ENCODE results near the gene HSBP1. TPM values are rescaled to one million over a fixed set of nuclear protein-coding genes. Genes with fewer than 3 reads are reported as not detected.

Gene HSBP1
- total RNA-seq, 2 donors from 2014 or later = 17.4 to 18.7 TPM

- TF ChIP-seq POLR2A (IDR thresholded peaks at IDR 0.05) (no peak), CTCF (IDR thresholded peaks at IDR 0.05) (no peak), POLR2AphosphoS5 (IDR thresholded peaks at IDR 0.05) (no peak)
- Histone ChIP-seq H3K4me1 (replicated peaks) (no peaks in the 10 kb centered on the region), H3K27me3 (replicated peaks; ENCODE audit: insufficient read depth) (no peaks in the 10 kb centered on the region), H3K36me3 (no peaks in the 10 kb centered on the region), H3K9me3 (no peaks in the 10 kb centered on the region), H3K4me3 (no peak overlapping the region), H3K27ac (no peak overlapping the region)
- intact Hi-C loops (cut with DNase I) = no loop called here
- no peak for DNase-seq (ENCODE audit: low spot score)
- WGBS = 53% methylated on average over 14 of the region's 14 CpGs
Observed at GRCh38 chr16:83847371-83848225, 39.8 kb downstream of the HSBP1 start.

GRCh38 chr16:83849421-83849820, 41.6 kb downstream of the HSBP1 start:
- WGBS = 93% methylated on average over 6 of the region's 6 CpGs
- Histone ChIP-seq H3K9me3 (no peaks in the 10 kb centered on the region), H3K36me3 (no peaks in the 10 kb centered on the region), H3K27ac (no peak overlapping the region), H3K4me1 (replicated peaks) (no peaks in the 10 kb centered on the region), H3K4me3 (no peak overlapping the region), H3K27me3 (replicated peaks; ENCODE audit: insufficient read depth) (no peaks in the 10 kb centered on the region)
- TF ChIP-seq POLR2AphosphoS5 (IDR thresholded peaks at IDR 0.05) (no peak), POLR2A (IDR thresholded peaks at IDR 0.05) (no peak)
- intact Hi-C loops (cut with DNase I) = no loop called here
- DNase-seq (ENCODE audit: low spot score) = no peak

GRCh38 chr16:83850947-83851346, 43.2 kb downstream of the HSBP1 start:
- 66% methylated on average over 5 of the region's 5 CpGs for WGBS
- Histone ChIP-seq H3K36me3 (no peaks in the 10 kb centered on the region), H3K27ac (no peak overlapping the region), H3K4me1 (replicated peaks) (no peaks in the 10 kb centered on the region), H3K9me3 (no peaks in the 10 kb centered on the region), H3K27me3 (replicated peaks; ENCODE audit: insufficient read depth) (no peaks in the 10 kb centered on the region), H3K4me3 (no peak overlapping the region)
- DNase-seq (ENCODE audit: low spot score) = no peak
- TF ChIP-seq POLR2A (IDR thresholded peaks at IDR 0.05) (no peak), POLR2AphosphoS5 (IDR thresholded peaks at IDR 0.05) (no peak), CTCF (IDR thresholded peaks at IDR 0.05) (no peak)
- intact Hi-C loops (cut with DNase I) = no loop called here

GRCh38 chr16:83851473-83851872, 43.7 kb downstream of the HSBP1 start:
- WGBS = 92% methylated on average over 4 of the region's 4 CpGs
- DNase-seq (ENCODE audit: low spot score) = no peak
- intact Hi-C loops (cut with DNase I) = no loop called here
- no peak for TF ChIP-seq POLR2AphosphoS5 (IDR thresholded peaks at IDR 0.05)
- no peak for TF ChIP-seq POLR2A (IDR thresholded peaks at IDR 0.05)
- TF ChIP-seq CTCF (IDR thresholded peaks at IDR 0.05) = no peak
- Histone ChIP-seq H3K27me3 (replicated peaks; ENCODE audit: insufficient read depth) (no peaks in the 10 kb centered on the region), H3K4me1 (replicated peaks) (no peaks in the 10 kb centered on the region), H3K9me3 (no peaks in the 10 kb centered on the region), H3K4me3 (no peak overlapping the region), H3K36me3 (no peaks in the 10 kb centered on the region), H3K27ac (no peak overlapping the region)

- H3K27ac ChIP-seq = no peak overlapping the region
- H3K9me3 ChIP-seq = no peaks in the 10 kb centered on the region
- intact Hi-C loops (cut with DNase I) = no loop called here
- WGBS = 89% methylated on average over 11 of the region's 11 CpGs
- H3K27me3 ChIP-seq (replicated peaks; ENCODE audit: insufficient read depth) = no peaks in the 10 kb centered on the region
- no peak overlapping the region for H3K4me3 ChIP-seq
- H3K36me3 ChIP-seq = no peaks in the 10 kb centered on the region
- no peak for DNase-seq (ENCODE audit: low spot score)
- TF ChIP-seq POLR2A (IDR thresholded peaks at IDR 0.05) (no peak), POLR2AphosphoS5 (IDR thresholded peaks at IDR 0.05) (no peak), CTCF (IDR thresholded peaks at IDR 0.05) (no peak)
- H3K4me1 ChIP-seq (replicated peaks) = no peaks in the 10 kb centered on the region
Observed at GRCh38 chr16:83852774-83853173, 45.0 kb downstream of the HSBP1 start.
